IPS-15b (cell line): ENCODE results near the gene CAP1.
A peak's percentile ranks its signal among the peaks of the same experiment; 100 is the strongest.

Experiments
- H3K27me3 ChIP-seq: one replicate; pipeline ENCODE4 v1.6.1; 2013; ENCODE audit warnings: low read length; ENCODE audit not compliant: control insufficient read depth, insufficient read depth
- H3K36me3 ChIP-seq: one replicate; pipeline ENCODE4 v1.6.1; 2013; ENCODE audit warnings: low read length; ENCODE audit not compliant: control insufficient read depth, insufficient read depth
- H3K4me1 ChIP-seq: one replicate; pipeline ENCODE4 v1.6.1; 2013; ENCODE audit warnings: mild to moderate bottlenecking, low read length; ENCODE audit not compliant: control insufficient read depth, insufficient read depth
- H3K4me3 ChIP-seq: one replicate; pipeline ENCODE4 v1.5.1; 2013; ENCODE audit warnings: low read depth, low read length
- H3K9ac ChIP-seq: one replicate; pipeline ENCODE4 v1.6.1; 2013; ENCODE audit warnings: low read depth, mild to moderate bottlenecking, low read length
- H3K9me3 ChIP-seq: one replicate; pipeline ENCODE4 v1.6.1; 2013; ENCODE audit warnings: mild to moderate bottlenecking, low read length; ENCODE audit not compliant: control insufficient read depth, insufficient read depth

CAP1 gene

GRCh38 chr1:40092241-40092640 is 51.7 kb downstream of the CAP1 start:
- Histone ChIP-seq H3K4me1 (no peaks in the 10 kb centered on the region), H3K27me3 (no peaks in the 10 kb centered on the region), H3K9me3 (no peaks in the 10 kb centered on the region), H3K4me3 (no peak overlapping the region), H3K9ac (no peak overlapping the region), H3K36me3 (peaks cover 10% of the 10 kb centered on the region)

GRCh38 chr1:40092706-40093639 is 52.4 kb downstream of the CAP1 start:
- H3K4me3 ChIP-seq = no peak overlapping the region
- H3K9ac ChIP-seq = no peak overlapping the region
- peaks cover 4% of the 10 kb centered on the region for H3K4me1 ChIP-seq
- no peaks in the 10 kb centered on the region for H3K27me3 ChIP-seq
- H3K9me3 ChIP-seq = no peaks in the 10 kb centered on the region
- peaks cover 10% of the 10 kb centered on the region for H3K36me3 ChIP-seq

DNA sequence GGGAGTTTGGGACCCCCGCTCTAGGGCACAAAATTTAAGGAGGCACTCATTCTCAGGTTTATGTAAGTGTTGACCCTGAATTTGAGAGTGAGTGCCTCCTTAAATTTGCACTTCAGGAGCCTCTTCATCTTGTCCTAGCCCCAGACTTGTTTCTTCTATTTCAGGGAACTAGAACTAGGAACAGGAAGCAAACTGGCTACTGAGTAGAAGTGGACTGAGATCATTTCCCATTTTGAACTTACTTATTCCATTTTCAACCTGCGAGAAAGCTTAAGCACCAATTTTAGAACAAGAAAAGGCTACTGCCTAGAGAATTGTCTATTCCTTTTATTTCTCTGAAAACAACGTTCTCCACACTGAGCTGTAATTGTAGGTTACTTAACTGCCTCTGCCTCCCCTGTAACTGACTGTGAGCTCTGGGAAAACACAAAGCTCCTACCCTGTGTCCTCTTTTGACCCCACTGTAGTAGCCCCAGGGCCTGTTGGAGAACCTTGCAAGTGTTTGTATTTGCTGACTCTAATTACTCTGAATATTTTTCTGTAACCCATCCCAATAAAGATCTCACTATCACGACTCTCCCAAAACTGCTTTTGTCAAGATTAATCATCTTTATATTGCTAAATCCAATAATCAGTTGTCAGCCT is 54.1 kb downstream of the CAP1 start:
- H3K9me3 ChIP-seq = no peaks in the 10 kb centered on the region
- no peaks in the 10 kb centered on the region for H3K27me3 ChIP-seq
- H3K4me3 ChIP-seq = no peak overlapping the region
- peaks cover 4% of the 10 kb centered on the region for H3K4me1 ChIP-seq
- H3K9ac ChIP-seq = no peak overlapping the region
- peaks cover 6% of the 10 kb centered on the region for H3K36me3 ChIP-seq

DNA sequence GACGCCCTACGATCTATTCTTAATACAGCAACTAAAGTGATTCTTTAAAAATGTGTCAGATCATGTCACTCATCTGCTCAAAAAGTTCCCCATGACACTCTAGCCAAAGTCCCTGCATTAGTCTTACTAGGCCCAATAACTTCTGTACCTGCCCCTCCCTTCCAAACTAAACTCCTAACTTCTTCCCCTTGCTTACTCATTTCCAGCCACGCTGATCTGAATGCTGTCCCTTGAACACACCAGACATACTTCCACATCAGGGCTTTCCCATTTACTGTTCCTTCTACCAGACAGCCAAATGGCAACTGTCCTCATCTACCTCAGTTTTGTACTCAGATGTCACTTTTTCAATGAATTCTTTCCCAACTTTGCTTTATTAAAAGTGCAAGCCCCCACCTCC is 55.3 kb downstream of the CAP1 start:
- Histone ChIP-seq H3K27me3 (no peaks in the 10 kb centered on the region), H3K4me1 (peaks cover 4% of the 10 kb centered on the region), H3K9ac (no peak overlapping the region), H3K36me3 (peaks cover 5% of the 10 kb centered on the region), H3K9me3 (no peaks in the 10 kb centered on the region), H3K4me3 (no peak overlapping the region)

- Histone ChIP-seq H3K4me1 (peaks cover 4% of the 10 kb centered on the region), H3K27me3 (no peaks in the 10 kb centered on the region), H3K9ac (peak overlapping the region; percentile 88), H3K4me3 (peak overlapping the region; percentile 91), H3K9me3 (no peaks in the 10 kb centered on the region), H3K36me3 (no peaks in the 10 kb centered on the region)
These were observed 56.1 kb downstream of the CAP1 start for GRCh38 chr1:40096646-40096976.

DNA sequence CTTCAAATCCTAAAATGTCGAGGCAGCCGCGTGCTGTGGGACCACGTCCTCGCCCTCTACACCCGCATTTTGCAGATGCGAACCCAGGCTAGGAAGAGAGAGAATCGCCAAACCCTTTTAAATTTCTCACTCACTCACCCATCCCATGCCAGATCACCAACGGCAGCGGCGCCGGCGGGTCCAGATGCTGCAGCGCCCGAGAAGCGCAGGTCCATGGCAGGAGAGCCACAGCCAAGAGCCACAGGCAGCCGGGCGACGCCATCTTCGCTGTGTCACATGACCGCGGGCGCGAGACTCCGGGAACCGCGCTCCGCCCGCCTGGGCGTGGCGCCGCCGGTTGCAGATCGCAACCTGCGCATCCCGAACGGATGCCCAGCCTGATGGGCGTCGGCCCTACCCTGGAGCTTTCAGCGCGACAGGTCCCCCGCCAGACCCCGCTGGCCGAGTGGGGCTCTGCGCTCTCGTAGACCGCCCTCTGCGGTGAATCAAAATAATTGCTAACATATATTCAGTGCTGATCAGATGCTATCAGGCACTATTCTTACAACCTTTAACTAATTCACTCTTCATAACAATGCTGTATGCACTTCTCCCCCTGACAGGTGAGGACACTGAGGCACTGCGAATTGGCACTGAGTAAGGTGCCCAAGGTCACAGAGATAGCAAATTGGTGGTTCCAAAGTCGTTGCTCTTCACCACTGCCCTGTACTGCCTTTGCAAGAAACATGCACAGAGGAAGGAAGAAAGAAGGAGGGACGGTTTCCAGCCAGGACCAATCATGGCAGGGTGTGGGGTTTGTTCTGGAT is 56.7 kb downstream of the CAP1 start, which contains the start of gene PPT1:
Gene PPT1, minus strand, starts transcription at position 276 of the 806 bp plus-strand sequence. Its CDS starts 14 bp downstream, at position 262.
- Histone ChIP-seq H3K4me1 (peaks cover 4% of the 10 kb centered on the region), H3K27me3 (no peaks in the 10 kb centered on the region), H3K9me3 (no peaks in the 10 kb centered on the region)

DNA sequence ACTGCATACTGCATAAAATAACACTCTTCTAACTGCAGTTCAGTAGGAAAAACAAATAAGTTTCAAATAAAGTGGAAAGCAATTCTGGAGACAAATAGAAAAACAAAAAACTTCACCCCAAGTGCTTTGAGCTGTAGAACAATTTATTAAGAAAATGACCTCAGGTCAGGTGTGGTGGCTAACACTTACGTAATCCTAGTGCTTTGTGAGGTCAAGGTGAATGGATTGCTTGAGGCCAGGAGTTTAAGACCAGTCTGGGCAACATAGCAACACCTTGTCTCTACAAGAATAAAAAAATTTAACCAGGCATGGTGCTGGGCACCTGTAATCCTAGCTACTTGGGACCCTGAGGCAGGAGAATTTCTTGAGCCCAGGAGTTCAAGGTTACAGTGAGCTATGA is 61.5 kb downstream of the CAP1 start:
- Histone ChIP-seq H3K27me3 (no peaks in the 10 kb centered on the region), H3K36me3 (no peaks in the 10 kb centered on the region), H3K9ac (no peak overlapping the region), H3K4me1 (peaks cover 4% of the 10 kb centered on the region), H3K9me3 (no peaks in the 10 kb centered on the region), H3K4me3 (no peak overlapping the region)

More for the DNA sequence above, 56.7 kb downstream of the CAP1 start, which contains the start of gene PPT1:
- peak within 1 kb of the TSS; percentile 91 for H3K4me3 ChIP-seq
- no peaks in the 10 kb centered on the region for H3K36me3 ChIP-seq
- H3K9ac ChIP-seq = peak within 1 kb of the TSS; percentile 88

DNA sequence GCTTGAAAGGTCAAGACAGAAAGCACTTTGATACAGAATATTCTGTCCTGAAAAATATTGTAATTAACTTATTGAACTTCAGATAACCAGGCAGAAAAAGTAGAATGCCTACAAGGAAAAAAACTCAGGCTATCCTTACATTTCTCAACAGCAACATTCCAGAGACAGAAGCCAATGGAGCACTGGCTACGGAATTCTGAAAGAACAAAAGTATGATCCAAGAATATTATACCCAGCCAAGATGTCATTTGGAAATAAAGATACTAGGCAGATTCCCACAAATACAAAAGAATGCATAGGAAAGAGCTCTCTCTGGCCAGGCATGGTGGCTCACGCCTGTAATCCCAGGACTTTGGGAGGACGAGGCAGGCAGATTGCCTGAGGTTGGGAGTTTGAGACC is 62.4 kb downstream of the CAP1 start:
- Histone ChIP-seq H3K9ac (no peak overlapping the region), H3K4me3 (no peak overlapping the region), H3K9me3 (no peaks in the 10 kb centered on the region), H3K27me3 (no peaks in the 10 kb centered on the region), H3K36me3 (no peaks in the 10 kb centered on the region), H3K4me1 (no peaks in the 10 kb centered on the region)

DNA sequence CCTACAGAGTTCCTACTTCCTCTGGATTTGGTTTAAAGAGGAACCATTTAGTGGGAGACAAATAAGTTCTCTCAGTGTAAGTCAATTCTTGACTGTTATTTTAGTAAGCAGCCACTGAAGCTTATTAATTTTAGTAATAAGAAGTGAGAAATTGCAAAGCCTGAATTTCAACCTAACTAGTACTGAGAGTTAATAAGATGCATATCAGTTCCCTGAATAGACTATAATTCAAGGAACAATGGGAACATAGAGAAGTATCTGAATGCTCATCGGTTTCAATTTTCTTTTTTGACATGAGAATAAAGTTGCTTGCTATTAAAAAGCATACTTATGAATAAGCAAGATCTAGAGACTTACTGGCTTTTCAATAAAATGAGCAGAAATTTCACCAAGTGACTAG is 64.5 kb downstream of the CAP1 start:
- Histone ChIP-seq H3K9ac (no peak overlapping the region), H3K27me3 (peaks cover 3% of the 10 kb centered on the region), H3K4me3 (no peak overlapping the region), H3K4me1 (no peaks in the 10 kb centered on the region), H3K36me3 (no peaks in the 10 kb centered on the region), H3K9me3 (no peaks in the 10 kb centered on the region)

DNA sequence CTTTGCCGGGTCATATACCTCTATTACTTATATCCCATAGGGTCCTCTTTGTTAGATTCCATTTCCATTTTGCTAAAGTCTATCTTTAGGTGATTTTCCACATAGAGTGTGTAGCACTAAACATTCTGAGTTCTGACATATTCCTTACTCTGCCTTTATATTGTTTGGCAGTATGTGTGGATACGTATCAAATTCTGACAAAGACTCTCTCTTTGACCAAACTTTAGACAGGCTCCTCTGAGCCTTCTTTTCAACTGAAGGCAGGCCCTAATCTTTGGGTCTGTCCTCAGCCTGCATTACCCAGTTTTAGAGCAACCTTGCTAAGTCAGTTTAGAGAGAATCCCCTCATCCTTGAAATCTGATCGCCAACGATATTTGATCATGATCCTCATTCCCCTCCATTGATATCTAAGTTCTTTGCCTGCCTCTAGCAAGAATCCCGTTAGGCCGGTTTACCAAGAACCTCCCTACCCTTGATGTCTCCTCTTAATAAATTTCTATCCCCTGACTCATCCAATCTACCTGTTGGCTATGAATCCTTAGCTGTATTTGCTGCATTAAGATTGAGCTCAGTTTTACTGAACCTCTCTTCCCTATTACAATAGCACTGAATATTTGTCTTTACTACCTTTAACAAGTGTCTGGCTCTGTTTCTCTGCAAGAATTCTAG is 66.9 kb downstream of the CAP1 start:
- Histone ChIP-seq H3K36me3 (no peaks in the 10 kb centered on the region), H3K9ac (no peak overlapping the region), H3K9me3 (no peaks in the 10 kb centered on the region), H3K27me3 (peaks cover 3% of the 10 kb centered on the region), H3K4me3 (no peak overlapping the region), H3K4me1 (no peaks in the 10 kb centered on the region)

- H3K36me3 ChIP-seq = no peaks in the 10 kb centered on the region
- H3K27me3 ChIP-seq = peaks cover 3% of the 10 kb centered on the region
- no peaks in the 10 kb centered on the region for H3K4me1 ChIP-seq
- no peak overlapping the region for H3K9ac ChIP-seq
- H3K4me3 ChIP-seq = no peak overlapping the region
- H3K9me3 ChIP-seq = no peaks in the 10 kb centered on the region
These were observed 69.9 kb downstream of the CAP1 start for GRCh38 chr1:40110389-40110788.
